HG02870 (cell line): ENCODE data around the gene EEF2K.

Experiments
- ATAC-seq: cut with Tn5 transposase; IDR thresholded peaks from one replicate; pipeline ENCODE4 v1.9.1; 2021; ENCODE audit warnings: mild to moderate bottlenecking, moderate library complexity; ENCODE audit not compliant: unreplicated experiment

Gene EEF2K

DNA sequence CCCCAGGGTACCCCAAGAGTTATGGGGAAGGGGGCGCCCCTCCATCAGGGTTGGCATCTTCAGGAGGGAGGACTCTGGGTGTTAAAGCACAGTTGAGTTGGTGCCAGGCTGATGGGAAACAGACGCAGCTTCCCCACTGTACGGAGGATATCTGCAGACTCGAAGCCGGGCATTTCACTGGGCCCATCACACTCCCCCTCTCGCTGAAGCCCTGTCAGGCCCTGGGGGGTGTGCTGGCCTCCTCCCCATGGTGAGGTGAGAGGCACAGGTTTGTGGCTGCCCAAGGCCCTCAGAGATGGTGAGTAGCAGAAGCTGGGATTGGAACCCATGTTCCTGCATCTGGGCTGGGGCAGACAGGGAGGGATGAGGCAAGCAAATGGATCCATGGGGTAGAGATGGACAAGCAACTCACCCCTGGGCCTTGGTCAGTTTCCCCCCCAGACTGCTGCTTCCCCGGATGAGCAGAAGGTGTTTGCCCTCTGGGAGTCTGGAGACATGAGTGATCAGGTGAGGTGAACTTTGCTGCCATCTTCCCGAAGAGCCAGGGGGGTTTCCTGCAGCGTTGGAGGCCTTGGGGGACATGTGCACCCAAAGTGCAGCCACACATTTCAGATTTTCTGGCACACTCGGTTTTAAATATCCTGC, 122.1 kb downstream of the EEF2K start:
- no peak for ATAC-seq

DNA sequence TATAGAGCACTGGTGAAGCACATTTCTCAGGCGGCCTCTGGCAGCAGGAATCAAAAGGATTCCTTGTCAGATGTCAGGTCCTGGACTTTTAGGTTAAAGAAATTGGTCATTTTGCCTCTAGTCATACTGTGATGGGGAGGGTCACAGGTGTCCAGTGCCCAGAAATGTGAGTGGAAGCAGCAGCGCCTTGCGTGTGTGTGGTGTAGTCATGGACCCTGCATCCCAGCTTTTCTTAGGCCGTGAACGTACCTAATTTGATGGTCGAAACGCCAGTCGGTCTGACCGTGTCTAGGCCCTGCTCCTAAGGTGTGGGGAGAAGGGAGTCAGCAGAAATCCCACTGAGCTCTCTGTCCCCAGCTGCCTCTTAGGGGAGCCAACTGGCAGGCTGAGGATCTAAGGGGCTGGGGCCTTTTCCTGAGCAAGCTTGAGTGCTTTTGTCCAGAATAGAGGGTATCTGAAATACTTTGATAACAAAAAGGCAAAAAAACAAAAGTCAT, 123.2 kb downstream of the EEF2K start:
- no peak for ATAC-seq

DNA sequence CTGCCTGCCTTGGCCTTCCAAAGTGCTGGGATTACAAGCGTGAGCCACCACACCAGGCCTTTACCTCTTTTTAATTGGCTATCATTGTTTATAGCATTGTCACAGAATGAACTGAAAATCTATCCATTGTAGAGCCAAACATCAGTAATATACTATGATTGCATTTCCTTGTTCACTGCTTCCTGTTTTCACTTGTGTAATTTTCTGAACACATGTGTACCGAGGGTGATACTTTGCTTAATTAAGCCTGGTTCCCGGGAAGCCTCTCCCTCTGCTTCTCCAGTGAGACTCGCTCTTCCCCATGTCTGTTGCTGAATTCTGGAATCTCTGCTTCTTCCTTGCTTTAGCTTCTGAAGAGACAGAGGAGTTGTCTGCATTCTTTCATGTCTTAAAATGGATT, 124.2 kb downstream of the EEF2K start:
- no peak for ATAC-seq

DNA sequence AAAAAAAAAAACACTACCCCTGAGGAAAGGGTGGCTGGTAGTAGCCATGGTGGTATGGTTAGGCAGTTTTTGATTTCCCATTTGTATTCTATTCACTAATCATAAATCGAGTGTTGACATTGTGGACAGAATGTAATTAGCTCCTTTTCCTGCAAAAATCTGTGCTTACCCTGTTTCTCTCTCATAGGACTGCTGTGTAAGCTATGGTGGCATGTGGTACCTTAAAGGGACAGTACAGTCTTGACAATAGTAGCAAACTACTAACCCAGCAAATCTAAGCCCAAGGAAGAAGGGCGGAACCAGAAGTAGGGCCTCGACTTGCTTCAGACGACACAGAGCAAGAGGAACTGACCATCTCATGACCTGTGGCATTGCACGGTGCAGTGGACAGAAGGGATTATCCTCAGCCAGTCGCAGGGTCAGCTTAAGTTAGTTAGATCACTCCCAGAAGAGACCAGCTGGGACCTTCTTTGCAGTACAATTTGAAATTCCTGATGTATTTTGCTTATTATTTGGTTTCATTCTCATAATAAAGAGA, 127.4 kb downstream of the EEF2K start:
- no peak for ATAC-seq

DNA sequence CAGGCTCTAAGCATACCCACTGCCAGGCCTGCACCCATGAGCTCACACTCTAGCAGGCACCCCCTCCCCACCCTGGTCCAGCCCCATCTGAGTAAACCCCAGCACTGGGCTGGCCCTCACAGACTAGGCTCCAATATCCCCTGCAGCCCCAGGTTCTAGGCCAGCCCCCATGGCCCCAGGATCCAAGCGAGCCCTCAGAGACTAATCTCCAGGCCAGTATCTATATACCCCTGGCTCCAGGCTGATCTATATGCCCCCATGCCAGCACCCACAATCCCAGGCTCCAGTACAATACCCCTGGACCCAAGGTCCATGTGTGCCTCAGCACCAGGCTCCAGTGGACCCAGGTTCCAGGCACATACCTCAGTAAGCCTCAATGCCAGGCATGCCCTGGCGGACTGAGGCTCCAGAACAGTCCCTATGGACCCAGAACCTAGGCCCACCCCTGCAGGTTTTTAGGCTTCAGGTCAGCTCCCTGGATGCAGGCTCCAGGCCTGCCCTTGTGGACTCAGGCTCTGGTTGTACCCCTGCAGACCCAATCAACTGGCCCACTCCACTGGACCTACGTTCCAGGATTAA, 129.7 kb downstream of the EEF2K start:
- ATAC-seq, result no peak

DNA sequence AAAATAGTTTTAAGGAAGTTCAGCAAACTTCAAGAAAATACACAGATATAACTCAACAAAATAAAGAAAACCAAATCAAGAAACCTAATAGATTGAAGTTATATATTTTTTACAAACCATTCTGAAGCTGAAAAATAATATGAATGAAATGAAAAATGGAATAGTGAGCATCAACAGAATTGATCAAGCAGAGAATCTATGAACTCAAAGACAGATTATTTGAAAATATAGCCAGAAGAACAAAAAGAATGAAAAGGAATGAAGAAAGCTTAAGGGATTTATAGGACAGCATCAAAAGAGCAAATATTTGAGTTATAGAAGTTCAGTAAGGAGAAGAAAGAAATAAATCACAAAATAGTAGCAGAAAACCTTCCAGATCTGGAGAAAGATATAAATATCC, 130.5 kb downstream of the EEF2K start:
- ATAC-seq, result no peak

DNA sequence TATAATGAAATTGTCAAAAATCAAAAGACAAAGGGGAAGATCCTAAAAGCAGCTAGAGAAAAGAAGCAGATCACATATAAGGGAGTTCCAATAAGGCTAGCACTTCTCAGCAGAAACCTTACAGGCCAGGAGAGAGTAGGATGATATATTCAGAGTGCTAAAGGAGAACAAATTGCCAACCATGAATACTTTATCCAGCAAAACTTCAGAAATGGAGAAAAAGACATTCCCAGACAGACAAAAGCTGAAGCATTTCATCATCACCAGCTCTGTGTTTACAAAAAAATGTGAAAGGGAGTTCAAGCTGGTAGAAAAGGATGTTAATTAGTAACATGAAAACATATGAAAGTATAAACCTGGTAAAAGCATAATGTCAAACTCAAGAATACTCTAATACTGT, 131.0 kb downstream of the EEF2K start:
- no peak for ATAC-seq

DNA sequence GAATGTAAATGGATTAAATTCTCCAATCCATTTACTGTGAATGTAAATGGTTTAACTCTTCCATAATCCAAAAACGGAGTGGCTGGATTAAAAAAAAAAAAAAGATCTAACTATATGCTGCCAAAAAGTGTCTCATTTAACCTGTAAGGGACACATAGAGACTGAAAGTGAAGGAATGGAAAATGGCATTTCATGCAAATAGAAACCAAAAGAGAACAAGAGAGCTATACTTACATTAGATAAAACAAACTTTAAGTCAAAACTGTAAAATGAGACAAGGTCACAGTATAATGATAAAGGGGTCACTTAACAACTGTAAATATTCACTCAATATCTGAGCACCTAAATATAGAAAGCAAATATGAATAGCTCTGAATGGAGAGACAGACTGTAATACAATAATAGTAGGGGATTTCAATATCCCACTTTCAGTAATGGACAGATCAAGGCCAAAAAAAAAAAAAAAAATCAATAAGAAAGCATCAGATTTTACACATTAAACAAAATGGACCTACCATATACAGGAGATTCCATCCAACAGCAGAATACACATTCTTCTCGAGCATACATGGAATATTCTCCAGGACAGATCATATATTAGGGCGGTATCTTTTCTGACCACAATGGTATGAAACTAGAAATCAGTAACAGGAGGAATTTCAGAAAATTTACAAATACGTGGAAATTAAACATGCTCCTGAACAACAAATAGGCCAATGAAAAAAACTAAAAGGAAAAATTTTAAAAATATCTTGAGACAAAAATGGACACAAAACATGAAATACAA, 132.0 kb downstream of the EEF2K start:
- ATAC-seq, result no peak
